WI38 (cell line): ENCODE data around the gene IL1RAPL1.

Experiments used
- H3K4me3 ChIP-seq: 2 replicates; pipeline ENCODE4 v1.5.1; 2011; ENCODE audit warnings: low read depth, mild to moderate bottlenecking, control low read depth, low read length
- CTCF ChIP-seq: IDR thresholded peaks from 2 replicates; pipeline ENCODE4 v1.5.1; 2012; ENCODE audit warnings: low read depth, mild to moderate bottlenecking, control low read depth, low read length

Gene IL1RAPL1

GRCh38 chrX:29867971-29868370, 1280.7 kb downstream of the IL1RAPL1 start:
- no peak overlapping the region for H3K4me3 ChIP-seq
- no peak for TF ChIP-seq CTCF

GRCh38 chrX:29869837-29870236, 1282.6 kb downstream of the IL1RAPL1 start:
- no peak overlapping the region for H3K4me3 ChIP-seq
- TF ChIP-seq CTCF = no peak

GRCh38 chrX:29870608-29871007, 1283.4 kb downstream of the IL1RAPL1 start:
- no peak for TF ChIP-seq CTCF
- H3K4me3 ChIP-seq = no peak overlapping the region

- no peak for TF ChIP-seq CTCF
Measured at GRCh38 chrX:29872831-29873230, 1285.6 kb downstream of the IL1RAPL1 start.

GRCh38 chrX:29876733-29877132, 1289.5 kb downstream of the IL1RAPL1 start:
- no peak overlapping the region for H3K4me3 ChIP-seq
- no peak for TF ChIP-seq CTCF

More at GRCh38 chrX:29872831-29873230, 1285.6 kb downstream of the IL1RAPL1 start:
- no peak overlapping the region for H3K4me3 ChIP-seq

GRCh38 chrX:29880977-29881376, 1293.7 kb downstream of the IL1RAPL1 start:
- no peak for TF ChIP-seq CTCF
- H3K4me3 ChIP-seq = no peak overlapping the region

GRCh38 chrX:29890004-29890403, 1302.8 kb downstream of the IL1RAPL1 start:
- no peak overlapping the region for H3K4me3 ChIP-seq
- no peak for TF ChIP-seq CTCF
